ENCODE measurements around the gene SNF8.

The SNF8 gene

DNA sequence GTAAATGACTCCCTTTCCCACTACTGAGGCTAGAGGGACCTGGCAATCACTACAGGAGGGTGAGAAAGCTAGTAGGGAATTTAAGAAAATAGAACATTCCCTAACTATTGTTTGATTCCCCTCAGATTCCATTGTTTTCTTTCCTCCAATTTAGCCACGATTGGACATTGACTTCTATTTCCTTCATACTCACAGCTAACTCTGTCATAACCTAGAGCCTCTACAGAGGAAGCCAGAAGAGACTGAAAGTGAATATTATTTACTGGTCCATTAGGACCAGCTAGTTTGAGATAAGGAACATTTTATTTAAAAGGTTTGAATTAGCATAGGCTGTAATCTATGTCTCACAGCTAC is 14.9 kb downstream of the SNF8 start:
- DNase-seq: no peak

GRCh38 chr17:48928876-48929811 is 15.5 kb downstream of the SNF8 start:
- DNase-seq: no peak

DNA sequence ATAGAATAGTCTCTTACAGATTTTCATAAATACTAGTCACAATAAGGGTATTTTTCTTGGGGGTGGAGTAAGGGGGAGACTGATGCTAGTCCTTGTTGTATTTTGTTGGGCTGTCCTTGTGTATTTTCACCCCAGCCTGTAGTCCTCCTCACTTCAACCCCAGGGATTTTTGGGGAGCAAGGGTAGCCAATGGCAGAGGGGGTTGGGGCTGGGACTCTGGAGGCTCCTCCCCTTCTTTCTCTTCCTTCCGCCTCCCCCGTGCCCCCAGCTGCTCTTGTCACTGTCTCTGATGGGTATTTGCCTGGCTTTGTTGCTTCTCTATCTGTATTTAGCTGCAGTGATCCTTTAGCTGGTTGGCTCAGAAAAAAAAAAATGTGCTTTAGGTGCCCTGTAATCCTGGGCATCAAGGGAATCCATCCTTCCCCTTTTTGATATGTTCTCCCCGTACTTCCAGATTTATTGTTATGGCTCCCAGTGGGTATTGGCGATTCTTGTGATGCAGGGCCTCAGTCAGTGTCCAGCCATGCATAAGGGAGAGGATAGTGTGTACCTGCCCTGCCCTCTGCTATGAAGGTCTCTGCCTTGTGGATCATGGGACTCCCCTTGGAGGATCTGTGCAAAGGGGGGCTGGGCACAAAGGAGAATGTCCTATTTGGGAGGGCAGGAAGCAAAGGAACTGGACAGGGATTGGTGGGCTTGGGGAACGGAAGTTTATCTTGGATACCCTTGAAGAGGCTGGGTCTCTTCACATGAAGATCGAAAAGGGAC is 16.5 kb downstream of the SNF8 start:
- no peak for DNase-seq

DNA sequence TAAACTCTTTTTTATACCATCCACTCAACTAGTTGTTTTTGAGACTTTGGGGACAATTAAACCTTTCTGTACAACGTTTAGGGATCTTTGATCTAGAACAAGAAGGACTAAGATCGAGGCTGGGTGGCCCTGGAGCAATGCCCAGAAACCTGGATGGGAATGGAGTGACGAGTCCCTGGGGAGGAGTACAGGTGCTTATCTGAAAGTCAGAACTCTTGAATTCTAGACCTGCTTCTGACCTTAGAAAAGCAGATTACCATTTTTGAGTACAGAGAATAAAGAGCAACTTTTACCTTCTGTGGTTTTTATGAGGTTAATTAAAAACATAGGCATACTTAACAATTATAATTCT is 18.7 kb downstream of the SNF8 start:
- DNase-seq: no peak

- no peak for DNase-seq
Measured at GRCh38 chr17:48925251-48925990, 19.2 kb downstream of the SNF8 start.

GRCh38 chr17:48915459-48916282 is 29.0 kb downstream of the SNF8 start:
- peak in 1 of 58 donors; percentile 6 for DNase-seq

DNA sequence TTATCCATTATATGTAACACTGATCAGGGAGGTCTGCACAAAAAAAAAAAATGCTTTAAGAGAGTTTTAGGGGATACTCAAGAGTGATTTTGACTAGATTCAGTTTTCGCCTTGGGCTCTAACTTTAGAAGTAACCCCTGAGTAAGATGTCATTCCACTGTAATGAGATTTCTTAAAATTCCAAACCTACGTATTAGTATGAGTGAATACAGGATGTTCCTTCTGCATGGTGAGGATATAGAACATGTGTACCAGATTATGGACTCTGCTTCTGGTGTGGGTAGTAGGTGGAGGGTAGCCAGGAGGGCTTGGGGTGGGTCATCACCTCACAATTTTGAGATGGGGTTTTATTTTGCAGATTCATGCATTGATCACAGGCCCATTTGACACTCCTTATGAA is 32.2 kb downstream of the SNF8 start:
- no peak for DNase-seq

- peak in 20 of 58 donors; percentile 1 to 73 (median 24) for DNase-seq
Measured at GRCh38 chr17:48910370-48910769, 34.3 kb downstream of the SNF8 start.

GRCh38 chr17:48909783-48910182 is 34.9 kb downstream of the SNF8 start:
- DNase-seq: no peak

DNA sequence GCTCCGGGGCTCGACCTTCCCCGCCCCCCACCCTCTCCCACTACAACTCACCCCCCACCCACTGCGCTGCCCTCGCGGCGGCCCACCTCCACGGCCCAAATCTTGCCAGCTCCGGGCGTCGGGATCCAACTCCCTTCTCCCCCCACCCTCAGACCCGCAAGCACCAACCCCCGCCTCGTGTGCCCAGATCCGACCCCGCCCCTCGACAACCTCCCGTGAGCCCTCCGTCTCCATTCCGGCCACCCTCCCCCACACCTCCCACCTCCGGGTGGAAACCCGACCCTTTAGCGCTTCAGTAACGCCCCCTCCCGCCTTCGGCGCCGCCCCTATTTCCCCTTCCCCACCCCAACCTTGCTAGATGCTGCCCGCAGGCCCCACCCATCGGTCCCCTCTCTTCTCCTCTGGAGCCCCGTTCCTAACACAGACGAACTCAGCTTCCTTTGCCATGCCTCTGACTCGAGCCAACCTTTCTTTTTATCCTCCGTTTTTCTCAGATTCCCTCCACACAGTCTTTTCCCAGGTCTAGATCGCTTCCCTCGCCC is 35.7 kb downstream of the SNF8 start:
- DNase-seq: peak in 41 of 58 donors; percentile 10 to 63 (median 37)

GRCh38 chr17:48908047-48908843 is 36.4 kb downstream of the SNF8 start, which contains the start of gene UBE2Z:
UBE2Z (plus strand) TSS chr17:48908407; CDS start chr17:48908504, 97 bp downstream.
- peak; percentile 57 to 98 (median 95) for DNase-seq

- no peak for DNase-seq
Measured at GRCh38 chr17:48907713-48908046, 37.0 kb downstream of the SNF8 start.

- no peak for DNase-seq
Measured at GRCh38 chr17:48905987-48906515, 38.6 kb downstream of the SNF8 start.

DNA sequence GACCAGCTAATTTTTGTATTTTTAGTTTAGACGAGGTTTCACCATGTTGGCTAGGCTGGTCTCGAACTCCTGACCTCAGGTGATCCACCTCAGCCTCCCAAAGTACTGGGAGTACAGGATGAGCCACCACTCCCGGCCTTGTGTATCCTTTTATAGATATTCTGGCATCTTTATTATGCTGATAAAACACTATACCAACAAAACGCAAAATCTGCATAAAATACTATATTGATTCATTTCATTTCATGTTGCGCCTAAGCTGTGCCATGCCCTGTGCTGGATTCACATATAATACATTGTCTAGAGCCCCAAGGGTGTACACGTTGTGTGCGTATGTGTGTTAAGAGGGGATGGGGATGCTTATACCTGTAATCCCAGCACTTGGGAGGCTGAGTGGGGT is 40.2 kb downstream of the SNF8 start:
- no peak for DNase-seq

DNA sequence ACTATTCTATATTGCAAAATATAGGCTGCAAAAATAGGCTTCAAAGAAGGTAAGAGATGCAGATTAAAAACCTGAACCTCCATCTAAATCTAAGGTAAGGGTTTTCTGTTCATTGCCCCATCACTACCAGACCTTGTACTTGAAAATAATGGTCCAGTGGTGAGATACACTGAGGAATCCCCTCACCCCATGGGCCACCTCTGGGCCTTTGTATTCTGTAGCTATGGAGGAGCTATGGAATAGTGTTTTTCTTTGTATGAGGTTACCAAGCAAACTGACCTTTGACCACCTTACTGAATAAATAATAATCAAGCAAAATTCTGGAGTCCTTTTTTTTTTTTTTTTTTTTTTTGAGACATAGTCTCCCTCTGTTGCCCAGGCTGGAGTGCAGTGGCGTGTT is 41.2 kb downstream of the SNF8 start:
- DNase-seq: no peak

GRCh38 chr17:48901241-48901640 is 43.4 kb downstream of the SNF8 start:
- no peak for DNase-seq

DNA sequence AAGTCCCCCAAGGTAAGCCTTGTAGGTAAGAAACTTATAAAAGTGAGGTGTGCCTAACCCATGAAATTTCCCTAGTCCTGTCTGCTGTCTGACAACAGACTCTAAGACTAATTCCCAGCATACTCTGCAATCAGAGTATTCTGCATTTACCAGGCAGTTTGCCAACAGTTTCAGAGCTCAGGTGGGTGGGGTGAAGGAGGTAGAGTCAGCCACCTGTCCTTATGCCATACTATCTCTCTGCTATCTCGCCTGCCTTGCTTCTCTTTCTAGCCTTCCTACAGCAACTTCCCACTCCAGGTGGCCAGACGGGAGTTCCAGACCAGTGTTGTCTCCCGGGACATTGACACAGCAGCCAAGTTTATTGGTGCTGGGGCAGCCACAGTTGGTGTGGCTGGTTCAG is 49.8 kb downstream of the SNF8 start:
- no peak for DNase-seq

- DNase-seq: no peak
Measured at GRCh38 chr17:48893646-48894508, 50.8 kb downstream of the SNF8 start.

Measured in anterior cingulate cortex (tissue), 58 donors.